HepG2 (cell line): ENCODE results near the gene KMT5C. TPM values are rescaled to one million over a fixed set of nuclear protein-coding genes. Genes with fewer than 3 reads are reported as not detected.

Experiments
- ATF7-NPFF ChIP-seq: sonication (generic); formaldehyde crosslinking; IDR thresholded peaks from 2 replicates; pipeline ENCODE4 v1.8.1; 2023; ENCODE audit warnings: mild to moderate bottlenecking, low read depth, missing genetic modification reagents, moderate library complexity
- GPBP1L1 ChIP-seq: sonication (generic); formaldehyde crosslinking; IDR thresholded peaks from 2 replicates; pipeline ENCODE4 v1.5.0; 2020; ENCODE audit warnings: mild to moderate bottlenecking, missing genetic modification reagents
- KDM5B ChIP-seq: sonication (generic); formaldehyde crosslinking; IDR thresholded peaks from 2 replicates; pipeline ENCODE4 v1.4.0; 2020; ENCODE audit warnings: missing genetic modification reagents, mild to moderate bottlenecking, borderline replicate concordance
- SP2 ChIP-seq: sonication (generic); formaldehyde crosslinking; IDR thresholded peaks from 2 replicates; pipeline ENCODE4 v1.5.1; 2020; ENCODE audit warnings: mild to moderate bottlenecking, missing genetic modification reagents
- TAF1 ChIP-seq: sonication (generic); formaldehyde crosslinking; IDR thresholded peaks from 2 replicates; pipeline ENCODE4 v1.4.0; 2020; ENCODE audit warnings: missing genetic modification reagents
- THAP9 ChIP-seq: sonication (generic); formaldehyde crosslinking; IDR thresholded peaks from 2 replicates; pipeline ENCODE4; 2020; ENCODE audit warnings: missing genetic modification reagents, mild to moderate bottlenecking, borderline replicate concordance
- THYN1 ChIP-seq: sonication (generic); formaldehyde crosslinking; IDR thresholded peaks from 2 replicates; pipeline ENCODE4 v1.8.1; 2023; ENCODE audit warnings: low read depth, mild to moderate bottlenecking, moderate library complexity, missing genetic modification reagents, borderline replicate concordance
- ZBTB33 ChIP-seq: sonication (generic); formaldehyde crosslinking; IDR thresholded peaks from 2 replicates; pipeline ENCODE4 v1.4.0; 2020; ENCODE audit warnings: missing genetic modification reagents
- ZBTB34 ChIP-seq: sonication (generic); formaldehyde crosslinking; IDR thresholded peaks from 2 replicates; pipeline ENCODE4 v1.8.0; 2022; ENCODE audit warnings: mild to moderate bottlenecking, missing genetic modification reagents
- ZFX ChIP-seq: sonication (generic); formaldehyde crosslinking; IDR thresholded peaks from 2 replicates; pipeline ENCODE4 v1.4.0; 2020; ENCODE audit warnings: mild to moderate bottlenecking, low read depth, missing genetic modification reagents, moderate library complexity
- ZKSCAN5 ChIP-seq: sonication (generic); formaldehyde crosslinking; IDR thresholded peaks from 2 replicates; pipeline ENCODE4 v1.5.1; 2020; ENCODE audit warnings: mild to moderate bottlenecking, missing genetic modification reagents
- ZKSCAN8 ChIP-seq: IDR thresholded peaks from 2 replicates; pipeline ENCODE4 v1.6.1; 2016; ENCODE audit warnings: borderline replicate concordance, missing genetic modification reagents, missing compliant biosample characterization
- ZNF143 ChIP-seq: sonication (generic); formaldehyde crosslinking; IDR thresholded peaks from 2 replicates; pipeline ENCODE4 v1.4.0; 2020; ENCODE audit warnings: missing genetic modification reagents
- ZNF276 ChIP-seq: sonication (generic); formaldehyde crosslinking; IDR thresholded peaks from 2 replicates; pipeline ENCODE4 v1.4.0; 2020; ENCODE audit warnings: mild to moderate bottlenecking, low read depth, missing genetic modification reagents
- ZNF557 ChIP-seq: sonication (generic); formaldehyde crosslinking; IDR thresholded peaks from 2 replicates; pipeline ENCODE4 v1.4.0; 2020; ENCODE audit warnings: missing genetic modification reagents
- ZNF749 ChIP-seq: sonication (generic); formaldehyde crosslinking; IDR thresholded peaks from 2 replicates; pipeline ENCODE4 v1.8.0; 2022; ENCODE audit warnings: mild to moderate bottlenecking, missing genetic modification reagents, moderate library complexity, borderline replicate concordance
- ZNF775 ChIP-seq: sonication (generic); formaldehyde crosslinking; IDR thresholded peaks from 2 replicates; pipeline ENCODE4 v1.4.0; 2020; ENCODE audit warnings: missing genetic modification reagents, mild to moderate bottlenecking, moderate library complexity, borderline replicate concordance
- ZNF780A ChIP-seq: sonication (generic); formaldehyde crosslinking; IDR thresholded peaks from 2 replicates; pipeline ENCODE4 v1.8.0; 2022; ENCODE audit warnings: mild to moderate bottlenecking, missing genetic modification reagents, moderate library complexity
- ZNF784 ChIP-seq: sonication (generic); formaldehyde crosslinking; IDR thresholded peaks from 2 replicates; pipeline ENCODE4 v1.5.1; 2020; ENCODE audit warnings: missing genetic modification reagents, mild to moderate bottlenecking, borderline replicate concordance
- polyA plus RNA-seq, 8 experiments: library from polyadenylated mRNA; depleted of rRNA in 3 of 8; stranded (reverse) in 7 of 8; unstranded in 1 of 8; fragments of >200 nt; fragmentation: Illumina TruSeq in 4 of 8; extraction: Trizol in 4 of 8; gene quantifications; 2 replicates each; pipeline versions ENCODE4 v1.2.1 to v1.2.3, GENCODE V29; 2011 to 2016; ENCODE audit warnings: low read depth in 4 of 8, missing spikeins in 1 of 8, mixed read lengths in 1 of 8; ENCODE audit not compliant: insufficient read depth in 1 of 8
- total RNA-seq, 5 experiments: library from RNA; depleted of rRNA; stranded (reverse); fragments of >200 nt; fragmentation: Illumina TruSeq; extraction: Trizol; gene quantifications; 2 replicates each; pipeline ENCODE4 v1.2.3, GENCODE V29; 2016; ENCODE audit warnings: low read depth in 1 of 5

The KMT5C gene
- total and polyA plus RNA-seq, 2 of the 13 experiments (the other 11 are each of a cell fraction or from before 2014, with no cell fraction given) = 5.5 to 9.0 TPM

GRCh38 chr19:55333870-55334269 is 5.8 kb upstream of the KMT5C start (continued):
- TF ChIP-seq GPBP1L1 (CRISPR knock-in tag) (no peak), ZNF749 (no peak), ZKSCAN8 (peak; percentile 34; the same call in 1 of the 2 replicates), ZNF557 (CRISPR knock-in tag) (no peak), ZNF784 (CRISPR knock-in tag) (no peak), SP2 (CRISPR knock-in tag) (no peak), THYN1 (no peak), ZNF775 (CRISPR knock-in tag) (no peak), KDM5B (no peak), ZNF276 (CRISPR knock-in tag) (no peak), ATF7-NPFF (no peak), ZBTB33 (CRISPR knock-in tag) (peak; percentile 39; the same call in 1 of the 2 replicates), ZFX (CRISPR knock-in tag) (peak; percentile 52; the same call in 1 of the 2 replicates), TAF1 (CRISPR knock-in tag) (0 out of 2 replicates have a peak, but pooled peaks have one; percentile 33), ZKSCAN5 (CRISPR knock-in tag) (no peak), THAP9 (CRISPR knock-in tag) (peak; percentile 66; the same call in 1 of the 2 replicates), ZBTB34 (CRISPR knock-in tag) (no peak), ZNF780A (CRISPR knock-in tag) (no peak), ZNF143 (CRISPR knock-in tag) (no peak)
